Heart left ventricle (tissue), 16 donors: ENCODE results near the gene GLTPD2. TPM values are rescaled to one million over a fixed set of nuclear protein-coding genes. Genes with fewer than 3 reads are reported as not detected.

ENCODE experiments used
- ATAC-seq, 4 donors: fragments of 200-7000 bp; cut with Tn5 transposase; one replicate each; pipeline ENCODE4 v1.9.1; 2020 to 2022; ENCODE audit warnings: moderate library complexity in 4 of 4, mild to moderate bottlenecking in 3 of 4, moderate number of reproducible peaks in 1 of 4
- DNase-seq, 5 donors: peaks; one replicate each; pipeline ENCODE4 v3.0.0-alpha.2; 2020
- H3K27ac ChIP-seq, 12 donors: fragments of 200-600 bp; sonication (generic) in 4 of 12; one replicate each; pipeline versions ENCODE4 v1.5.0 to v1.8.0; 2016 to 2022; ENCODE audit warnings: mild to moderate bottlenecking in 2 of 12
- H3K27me3 ChIP-seq, 9 donors: fragments of 200-600 bp; sonication (generic) in 2 of 9; one replicate each; pipeline versions ENCODE4 v1.5.1 to v1.8.0; 2016 to 2022; ENCODE audit warnings: mild to moderate bottlenecking in 3 of 9
- H3K36me3 ChIP-seq, 9 donors: fragments of 200-600 bp; sonication (generic) in 2 of 9; one replicate each; pipeline versions ENCODE4 v1.5.0 to v1.8.0; 2018 to 2022; ENCODE audit warnings: mild to moderate bottlenecking in 2 of 9
- H3K4me1 ChIP-seq, 12 donors: fragments of 200-600 bp; sonication (generic) in 4 of 12; one replicate each; pipeline versions ENCODE4 v1.5.0 to v1.8.0; 2016 to 2022; ENCODE audit warnings: mild to moderate bottlenecking in 3 of 12
- H3K4me3 ChIP-seq, 12 donors: fragments of 200-600 bp; sonication (generic) in 4 of 12; one replicate each; pipeline versions ENCODE4 v1.5.0 to v1.8.0; 2017 to 2022; ENCODE audit warnings: mild to moderate bottlenecking in 9 of 12, moderate library complexity in 4 of 12
- H3K9me3 ChIP-seq, 12 donors: fragments of 200-600 bp; sonication (generic) in 4 of 12; one replicate each; pipeline versions ENCODE4 v1.5.0 to v1.8.0; 2016 to 2022; ENCODE audit warnings: mild to moderate bottlenecking in 1 of 12
- POLR2A ChIP-seq, 2 donors: fragments of 450-650 bp; IDR thresholded peaks; one replicate each; pipeline ENCODE4 v1.6.1; 2017; ENCODE audit warnings: antibody characterized with exemption in 2 of 2, mild to moderate bottlenecking in 2 of 2, moderate library complexity in 2 of 2
- WGBS, 4 donors: extraction: QIAGEN DNeasy Blood & Tissue Kit in 2 of 4; methylation state at CpG; one replicate each; pipeline versions ENCODE4 v1.1.5 to v1.1.7; 2013 to 2018; 5-methylcytosine and 5-hydroxymethylcytosine counted together
- intact Hi-C, 10 donors: fragments of 100-400 bp; cut with DNase I; formaldehyde crosslinking; loops; one replicate each; pipeline versions ENCODE4 v1.11.1 to v1.14.2; 2022
- polyA plus RNA-seq, 2 donors: library from polyadenylated mRNA; stranded (reverse); fragments of 200-250 nt; gene quantifications; one replicate each; pipeline ENCODE4 v1.2.3, GENCODE V29; 2013
- total RNA-seq, 9 donors: library from RNA; depleted of rRNA in 2 of 9; stranded (reverse); fragments of >200 nt in 2 of 9; fragmentation: NEBNext Ultra II Directional in 3 of 9; extraction: Animal tissue kit (Norgen Biotek cat#: 25700) in 3 of 9; gene quantifications; one replicate each; pipeline versions ENCODE4 v1.1.0 to v1.2.4, GENCODE V29; 2016 to 2023
- TF ChIP-seq, protein P1 (sequence below), 12 donors: fragments of 200-600 bp; sonication (generic) in 4 of 12; IDR thresholded peaks; one replicate each; pipeline versions ENCODE4 v1.5.0 to v1.8.0; 2018 to 2022; ENCODE audit warnings: antibody characterized with exemption in 12 of 12, mild to moderate bottlenecking in 5 of 12
- donor health status: ischemic (EF 13 %, LVEDD 7.1; RV severe dilation, severe dysfunction).
- donor health status: healthy with polysubstance abuse.
- donor health status: DM: no; HTN: yes; CAD: no.
- donor health status: DM: no; HTN: no; CAD: no.
- donor health status: ischemic (EF 25% LVEDD 6.9; RV normal size, moderate dysfunction).
- donor health status: ischemic (EF 25% LVEDD 5.7; RV mildly dilated, moderate dysfunction).
- donor health status: healthy.
- donor health status: DM: yes; HTN: yes; CAD: no.
- donor health status: ischemic (EF 35%, LVEDD 5.7; RV mildly dilated, moderate dysfunction).
- donor health status: nonischemic (EF 11% LVEDD 7.7; RV severe dilation, severe dysfunction).
- donor health status: DM: yes; HTN: yes; CAD: no.
- donor health status: PGD.
- donor health status: ischemic (EF 29% LVEDD 5.4; RV normal size, mild dysfunction).
- donor health status: nonischemic (EF 23%, LVEDD 6.1; RV moderate dilation, normal function).

Gene GLTPD2
- total and polyA plus RNA-seq, 11 donors, result not detected

DNA sequence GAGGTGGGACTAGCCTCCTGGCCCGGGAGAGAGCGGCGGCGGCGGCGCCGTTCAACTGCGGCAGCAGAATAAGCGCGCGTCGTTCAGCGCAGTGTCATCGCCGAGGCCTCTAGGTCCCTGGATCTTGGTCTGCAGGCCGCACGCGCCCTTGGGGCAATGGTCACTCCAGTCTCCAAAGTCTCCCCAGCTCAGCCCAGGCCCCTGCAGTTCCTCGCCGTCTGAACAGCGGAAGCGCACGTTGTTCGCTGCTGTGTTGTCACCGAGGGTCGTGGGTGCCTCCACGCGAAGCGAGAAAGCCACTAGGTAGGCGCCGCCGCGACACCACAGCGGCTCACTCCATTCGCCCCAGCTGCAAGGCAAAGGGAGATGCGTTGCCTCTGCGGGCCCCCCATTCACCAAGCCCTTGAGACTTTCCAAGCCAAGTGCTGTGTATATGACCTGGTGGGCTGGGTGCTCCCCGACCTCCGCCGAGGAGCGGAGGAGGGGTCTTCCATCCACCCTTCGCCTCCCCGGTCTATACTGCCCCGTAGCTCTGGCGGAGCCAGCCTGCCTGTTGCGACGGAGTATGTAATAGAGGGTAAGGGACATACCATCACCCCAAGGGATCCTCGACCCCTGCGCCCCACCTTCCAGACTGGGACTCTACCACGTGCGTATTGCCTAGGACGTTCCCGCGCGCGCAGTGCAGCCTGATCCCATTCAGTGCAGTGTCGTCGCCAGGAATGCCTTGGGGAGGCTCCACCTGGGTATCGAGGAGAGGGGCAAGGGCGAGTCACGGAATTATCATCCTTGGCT lies 3.3 kb upstream of the GLTPD2 start:
- Histone ChIP-seq H3K4me3 (peak overlapping the region in 11 of 12 donors; percentile 14 to 48 (median 40)), H3K9me3 (no peaks in the 10 kb centered on the region), H3K4me1 (peaks cover 0 to 46% (median 37%) of the 10 kb centered on the region in 12 donors), H3K36me3 (no peaks in the 10 kb centered on the region), H3K27me3 (peaks cover 0 to 56% (median 35%) of the 10 kb centered on the region in 9 donors), H3K27ac (peak overlapping the region in 1 of 12 donors; percentile 31)
- no peak for DNase-seq
- TF ChIP-seq, protein P1, sequence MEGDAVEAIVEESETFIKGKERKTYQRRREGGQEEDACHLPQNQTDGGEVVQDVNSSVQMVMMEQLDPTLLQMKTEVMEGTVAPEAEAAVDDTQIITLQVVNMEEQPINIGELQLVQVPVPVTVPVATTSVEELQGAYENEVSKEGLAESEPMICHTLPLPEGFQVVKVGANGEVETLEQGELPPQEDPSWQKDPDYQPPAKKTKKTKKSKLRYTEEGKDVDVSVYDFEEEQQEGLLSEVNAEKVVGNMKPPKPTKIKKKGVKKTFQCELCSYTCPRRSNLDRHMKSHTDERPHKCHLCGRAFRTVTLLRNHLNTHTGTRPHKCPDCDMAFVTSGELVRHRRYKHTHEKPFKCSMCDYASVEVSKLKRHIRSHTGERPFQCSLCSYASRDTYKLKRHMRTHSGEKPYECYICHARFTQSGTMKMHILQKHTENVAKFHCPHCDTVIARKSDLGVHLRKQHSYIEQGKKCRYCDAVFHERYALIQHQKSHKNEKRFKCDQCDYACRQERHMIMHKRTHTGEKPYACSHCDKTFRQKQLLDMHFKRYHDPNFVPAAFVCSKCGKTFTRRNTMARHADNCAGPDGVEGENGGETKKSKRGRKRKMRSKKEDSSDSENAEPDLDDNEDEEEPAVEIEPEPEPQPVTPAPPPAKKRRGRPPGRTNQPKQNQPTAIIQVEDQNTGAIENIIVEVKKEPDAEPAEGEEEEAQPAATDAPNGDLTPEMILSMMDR (IDR thresholded peaks at IDR 0.05), result no peak
- no peak for TF ChIP-seq POLR2A (IDR thresholded peaks at IDR 0.05)
- WGBS, 4 donors, result 9 to 34% (median 13%) methylated on average over 35 to 61 of the region's 61 CpGs
- intact Hi-C loops, result loop anchor here in 7 of 10 donors (2.0 to 10.0 kb wide), 6 partner anchors 51 to 103 kb away; partner anchors contain the start of genes MED11 (in 6 of the 7), ARRB2 (in 2 of the 7), CXCL16 (in 1 of the 7) and ZMYND15 (in 1 of the 7)
- ATAC-seq, result no peak

DNA sequence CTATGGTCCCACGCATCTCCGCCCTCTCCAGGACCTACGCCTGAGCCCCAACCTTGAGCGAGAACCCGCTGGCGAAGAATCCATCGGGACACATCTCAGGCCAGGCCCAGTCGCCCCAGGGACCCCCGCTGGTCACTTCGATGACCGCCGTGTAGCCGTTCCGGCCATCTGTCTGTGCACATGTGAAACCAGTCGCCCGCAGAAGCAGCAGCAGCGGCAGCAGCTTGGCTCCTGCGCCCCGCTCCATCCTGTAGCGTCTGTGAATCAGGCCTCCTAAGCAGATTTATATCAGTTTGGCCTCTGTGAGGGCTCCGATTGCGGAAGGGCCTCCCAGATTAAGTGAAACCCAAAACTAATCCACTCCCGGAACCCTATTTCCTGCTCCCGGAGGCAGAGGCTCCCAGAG lies 2.7 kb upstream of the GLTPD2 start, which contains the start of gene VMO1:
VMO1 (minus strand) TSS at position 259 of the 406 bp plus-strand sequence; CDS start at position 247, 12 bp downstream.
- Histone ChIP-seq H3K4me3 (peak within 1 kb of the TSS in 11 of 12 donors; percentile 14 to 48 (median 40)), H3K9me3 (no peaks in the 10 kb centered on the region), H3K4me1 (peaks cover 0 to 50% (median 37%) of the 10 kb centered on the region in 12 donors), H3K27ac (peak within 1 kb of the TSS in 3 of 12 donors; percentile 22 to 47 (median 31)), H3K36me3 (no peaks in the 10 kb centered on the region), H3K27me3 (peaks cover 0 to 53% (median 30%) of the 10 kb centered on the region in 9 donors)
- 0 to 19% (median 3%) methylated on average over 5 to 24 of the region's 24 CpGs for WGBS, 4 donors
- ATAC-seq (peak in 1 of 4 donors; percentile 33), DNase-seq (peak in 3 of 5 donors; percentile 28 to 71 (median 40))
- TF ChIP-seq POLR2A (IDR thresholded peaks at IDR 0.05), result no peak
- TF ChIP-seq, protein P1 (IDR thresholded peaks at IDR 0.05), result no peak
- intact Hi-C loops, result loop anchor here in 7 of 10 donors (2.0 to 10.0 kb wide), 6 partner anchors 51 to 103 kb away; partner anchors contain the start of genes MED11 (in 6 of the 7), ARRB2 (in 2 of the 7), CXCL16 (in 1 of the 7) and ZMYND15 (in 1 of the 7)

DNA sequence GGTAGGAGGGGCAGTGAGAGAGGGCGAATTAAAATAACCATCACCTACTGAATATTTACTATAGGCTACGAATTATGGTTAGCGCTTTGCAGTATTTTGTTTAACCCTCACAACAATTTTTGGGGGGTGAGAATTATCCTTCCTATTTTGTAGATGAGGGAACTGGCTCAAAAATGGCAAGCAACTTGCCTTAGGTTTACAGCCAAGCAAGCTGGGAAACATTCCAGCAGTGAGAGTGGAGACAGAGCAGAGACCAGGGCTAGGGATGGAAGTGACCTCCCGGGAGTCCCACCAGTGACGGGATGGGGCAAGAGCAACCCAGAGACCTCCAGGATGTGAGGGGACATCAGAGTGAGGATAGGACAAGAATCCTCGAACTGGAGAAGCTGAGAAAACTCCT lies 2.2 kb upstream of the GLTPD2 start:
- Histone ChIP-seq H3K36me3 (no peaks in the 10 kb centered on the region), H3K27ac (peak overlapping the region in 3 of 12 donors; percentile 22 to 47 (median 31)), H3K27me3 (peaks cover 0 to 50% (median 30%) of the 10 kb centered on the region in 9 donors), H3K4me1 (peaks cover 0 to 50% (median 37%) of the 10 kb centered on the region in 12 donors), H3K4me3 (peak overlapping the region in 10 of 12 donors; percentile 14 to 48 (median 41)), H3K9me3 (no peaks in the 10 kb centered on the region)
- 5 to 11% (median 6%) methylated on average over 6 of the region's 6 CpGs for WGBS, 4 donors
- TF ChIP-seq POLR2A (IDR thresholded peaks at IDR 0.05), result no peak
- TF ChIP-seq, protein P1 (IDR thresholded peaks at IDR 0.05), result no peak
- peak in 1 of 5 donors; percentile 33 for DNase-seq
- no peak for ATAC-seq
- intact Hi-C loops, result loop anchor here in 7 of 10 donors (2.0 to 10.0 kb wide), 6 partner anchors 51 to 102 kb away; partner anchors contain the start of genes MED11 (in 6 of the 7), ARRB2 (in 2 of the 7), CXCL16 (in 1 of the 7) and ZMYND15 (in 1 of the 7)
